K562 (cell line): ENCODE data around the gene NONO. TPM values are rescaled to one million over a fixed set of nuclear protein-coding genes. Genes with fewer than 3 reads are reported as not detected.

Experiments
- C11orf30 ChIP-seq: fragments of 450-650 bp; IDR thresholded peaks from 2 replicates; pipeline ENCODE4 v1.6.1; 2016; ENCODE audit warnings: low read depth, mild to moderate bottlenecking
- CLOCK ChIP-seq: fragments of 250-450 bp; sonication (Bioruptor Pico); IDR thresholded peaks from 2 replicates; pipeline ENCODE4 v1.4.0; 2020; ENCODE audit warnings: mild to moderate bottlenecking, moderate library complexity, borderline replicate concordance
- HNRNPUL1 ChIP-seq: fragments of 200-400 bp; formaldehyde crosslinking; IDR thresholded peaks from 2 replicates; pipeline ENCODE4 v1.6.1; 2017; ENCODE audit warnings: low read length
- IRF2 ChIP-seq: sonication (generic); formaldehyde crosslinking; IDR thresholded peaks from 2 replicates; pipeline ENCODE4 v1.8.1; 2022; ENCODE audit warnings: mild to moderate bottlenecking, missing genetic modification reagents
- MEF2D ChIP-seq: conservative IDR thresholded peaks from 2 replicates; pipeline ENCODE4 v1.6.1; 2016; ENCODE audit warnings: low read depth, missing genetic modification characterization, missing compliant biosample characterization
- PCBP2 ChIP-seq: fragments of 200-400 bp; formaldehyde crosslinking; IDR thresholded peaks from 2 replicates; pipeline ENCODE4 v1.6.1; 2018; ENCODE audit warnings: low read length, low read depth, mild to moderate bottlenecking, moderate library complexity; ENCODE audit not compliant: poor library complexity, severe bottlenecking
- SMAD4 ChIP-seq: fragments of 250-450 bp; sonication (Bioruptor Pico); conservative IDR thresholded peaks from 2 replicates; pipeline ENCODE4 v1.8.0; 2021; ENCODE audit warnings: inconsistent platforms, mild to moderate bottlenecking, moderate library complexity
- SRSF1 ChIP-seq: fragments of 200-400 bp; formaldehyde crosslinking; IDR thresholded peaks from 2 replicates; pipeline ENCODE4 v1.6.1; 2017; ENCODE audit warnings: mild to moderate bottlenecking, low read depth, low read length, moderate library complexity
- TCF15 ChIP-seq: fragments of 250-450 bp; sonication (Bioruptor Pico); IDR thresholded peaks from 2 replicates; pipeline ENCODE4 v1.8.0; 2022; ENCODE audit warnings: moderate library complexity, mild to moderate bottlenecking, inconsistent platforms
- U2AF2 ChIP-seq: fragments of 200-400 bp; formaldehyde crosslinking; optimal IDR thresholded peaks from 2 replicates; pipeline ENCODE3; 2017; ENCODE audit warnings: low read depth, mild to moderate bottlenecking, low read length
- ZBTB8A ChIP-seq: fragments of 450-650 bp; IDR thresholded peaks from 2 replicates; pipeline ENCODE4 v1.6.1; 2018; ENCODE audit warnings: mild to moderate bottlenecking, moderate library complexity; ENCODE audit not compliant: partially characterized antibody
- ZNF407 ChIP-seq: fragments of 450-650 bp; IDR thresholded peaks from 2 replicates; pipeline ENCODE4 v1.6.1; 2016; ENCODE audit warnings: low read depth
- ZSCAN29 ChIP-seq: fragments of 450-650 bp; IDR thresholded peaks from 2 replicates; pipeline ENCODE4 v1.6.1; 2017
- polyA plus RNA-seq, 8 experiments: library from polyadenylated mRNA; depleted of rRNA in 4 of 8; stranded (reverse) in 5 of 8; unstranded in 3 of 8; fragments of >200 nt; fragmentation: Nextera tagmentation in 2 of 8; fragmentation: Illumina TruSeq in 1 of 8; extraction: Ambion mirVana in 2 of 8; extraction: Trizol in 1 of 8; gene quantifications; 2 replicates each; pipeline versions ENCODE4 v1.2.1 to v1.2.3, GENCODE V29; 2011 to 2014; ENCODE audit warnings: inconsistent platforms in 1 of 8, missing spikeins in 1 of 8
- total RNA-seq, 7 experiments: library from RNA; depleted of rRNA in 6 of 7; stranded (reverse); fragments of >200 nt in 6 of 7; fragmentation: Illumina TruSeq in 2 of 7; extraction: Trizol in 2 of 7; gene quantifications; 2 replicates each; pipeline versions ENCODE4 v1.2.1 to v1.2.3, GENCODE V29; 2011 to 2021; ENCODE audit warnings: low replicate concordance in 1 of 7

Gene NONO
- total and polyA plus RNA-seq, 9 of the 15 experiments (the other 6 are each of a cell fraction or from before 2014, with no cell fraction given), result 333 to 651 (median 451) TPM

- no peak for TF ChIP-seq TCF15 (CRISPR knock-in tag)
- no peak for TF ChIP-seq C11orf30
- TF ChIP-seq PCBP2, result no peak
- no peak for TF ChIP-seq IRF2 (CRISPR knock-in tag)
- TF ChIP-seq SRSF1, result no peak
- TF ChIP-seq CLOCK, result no peak
- TF ChIP-seq SMAD4 (CRISPR knock-in tag), result peak; percentile 47; the same call in 1 of the 2 replicates
- TF ChIP-seq HNRNPUL1, result no peak
- TF ChIP-seq MEF2D, result no peak
- TF ChIP-seq ZBTB8A, result no peak
- no peak for TF ChIP-seq ZSCAN29
- no peak for TF ChIP-seq ZNF407
- TF ChIP-seq U2AF2, result no peak
These were observed at the start of gene NONO (continued) for GRCh38 chrX:71283403-71284143.
